H1 (cell line): ENCODE measurements around the gene NEDD4L. TPM values are rescaled to one million over a fixed set of nuclear protein-coding genes. Genes with fewer than 3 reads are reported as not detected.

Source experiments
- CTCF ChIA-PET: fragments of 300-600 bp; sonication (Branson Sonifier 250); formaldehyde crosslinking; loops from one replicate; lab custom pipeline; 2021; ENCODE audit not compliant: partially characterized antibody; lab: Charles Lee
- POLR2A ChIA-PET: fragments of 300-600 bp; sonication (Branson Sonifier 250); formaldehyde crosslinking; loops from one replicate; lab custom pipeline; 2021; ENCODE audit warnings: inconsistent platforms; ENCODE audit not compliant: partially characterized antibody; lab: Charles Lee
- DNase-seq, 2 experiments: peaks; one replicate each; pipeline versions ENCODE4 v3.0.0 to v3.0.0-alpha.2; 2010 to 2022; ENCODE audit warnings: low spot score in 2 of 2, low read depth in 1 of 2, mixed read lengths in 1 of 2
- FAIRE-seq: peaks from 2 replicates; lab custom pipeline; 2011; peaks lifted over from hg19 to GRCh38; lab: Jason Lieb, UNC
- H2AFZ ChIP-seq: 2 replicates; pipeline ENCODE4 v1.8.1; 2012; ENCODE audit warnings: low read length, inconsistent platforms
- H2AK5ac ChIP-seq: 2 replicates; pipeline ENCODE4 v1.6.1; 2013; ENCODE audit warnings: low read depth, low read length
- H2BK120ac ChIP-seq: replicated peaks from 2 replicates; pipeline ENCODE3; 2013; ENCODE audit warnings: low read depth, low read length, inconsistent platforms
- H2BK12ac ChIP-seq: 2 replicates; pipeline ENCODE4 v1.6.1; 2013; ENCODE audit warnings: low read depth, low read length
- H2BK15ac ChIP-seq: 2 replicates; pipeline ENCODE4 v1.6.1; 2013; ENCODE audit warnings: low read length
- H2BK20ac ChIP-seq: 2 replicates; pipeline ENCODE4 v1.6.1; 2013; ENCODE audit warnings: low read length
- H2BK5ac ChIP-seq: 2 replicates; pipeline ENCODE4 v1.6.1; 2013; ENCODE audit warnings: low read depth, low read length
- H3K14ac ChIP-seq: 2 replicates; pipeline ENCODE4 v1.6.1; 2013; ENCODE audit warnings: inconsistent platforms; ENCODE audit not compliant: insufficient read length
- H3K18ac ChIP-seq: 2 replicates; pipeline ENCODE4 v1.6.1; 2013; ENCODE audit warnings: low read length; ENCODE audit errors: extremely low read depth
- H3K23ac ChIP-seq: 2 replicates; pipeline ENCODE4 v1.6.1; 2013; ENCODE audit warnings: inconsistent platforms; ENCODE audit not compliant: insufficient read length
- H3K23me2 ChIP-seq: 2 replicates; pipeline ENCODE4 v1.6.1; 2013; ENCODE audit warnings: low read depth, low read length
- H3K27ac ChIP-seq: 2 replicates; pipeline ENCODE4 v1.6.1; 2011; ENCODE audit warnings: low read depth, low read length, inconsistent platforms
- H3K27me3 ChIP-seq, 4 experiments: replicated peaks in 1 of 4; 1 replicate in 1 of 4; 2 replicates in 3 of 4; pipeline versions ENCODE4 v1.6.1 to v1.8.1; 2011 to 2013; ENCODE audit warnings: low read length in 3 of 4, mild to moderate bottlenecking in 3 of 4, inconsistent platforms in 2 of 4, mixed read lengths in 2 of 4, moderate library complexity in 1 of 4; ENCODE audit not compliant: control insufficient read depth in 3 of 4, insufficient read depth in 3 of 4; ENCODE audit errors: extremely low read depth in 1 of 4
- H3K36me3 ChIP-seq, 4 experiments: 2 replicates each; pipeline versions ENCODE4 v1.6.1 to v1.8.1; 2011 to 2013; ENCODE audit warnings: mild to moderate bottlenecking in 4 of 4, low read length in 3 of 4, moderate library complexity in 2 of 4, control low read depth in 1 of 4, inconsistent platforms in 1 of 4; ENCODE audit not compliant: insufficient read depth in 4 of 4, control insufficient read depth in 2 of 4
- H3K4ac ChIP-seq: replicated peaks from 2 replicates; pipeline ENCODE3; 2013; ENCODE audit warnings: low read length, low read depth, mixed read lengths, inconsistent platforms; ENCODE audit not compliant: insufficient read length
- H3K4me1 ChIP-seq, 4 experiments: replicated peaks in 1 of 4; 1 replicate in 1 of 4; 2 replicates in 3 of 4; pipeline versions ENCODE4 v1.6.1 to v1.8.1; 2011 to 2013; ENCODE audit warnings: low read length in 3 of 4, inconsistent platforms in 2 of 4, mixed read lengths in 1 of 4; ENCODE audit not compliant: insufficient read depth in 4 of 4, control insufficient read depth in 3 of 4
- H3K4me2 ChIP-seq, 2 experiments: 2 replicates each; pipeline versions ENCODE4 v1.6.1 to v1.8.1; 2011 to 2013; ENCODE audit warnings: low read depth in 2 of 2, low read length in 2 of 2, control low read depth in 1 of 2, inconsistent platforms in 1 of 2, mild to moderate bottlenecking in 1 of 2; ENCODE audit not compliant: insufficient read depth in 1 of 2
- H3K4me3 ChIP-seq, 4 experiments: fragments of 200-600, 300-600 bp in 1 of 4; sonication (generic), shearing (Covaris generic), sonication (Bioruptor Twin) in 1 of 4; 2 replicates each; pipeline versions ENCODE4 v1.5.1 to v1.8.1; 2011 to 2016; ENCODE audit warnings: low read length in 4 of 4, low read depth in 3 of 4, control low read depth in 2 of 4, inconsistent platforms in 2 of 4, mild to moderate bottlenecking in 2 of 4, mixed read lengths in 1 of 4, moderate library complexity in 1 of 4; ENCODE audit not compliant: insufficient read depth in 2 of 4; ENCODE audit errors: extremely low read depth in 1 of 4
- H3K56ac ChIP-seq: replicated peaks from 2 replicates; pipeline ENCODE3; 2013; ENCODE audit warnings: low read depth, mild to moderate bottlenecking, mixed read lengths, low read length, inconsistent platforms; ENCODE audit not compliant: insufficient read length
- H3K79me1 ChIP-seq: 2 replicates; pipeline ENCODE4 v1.6.1; 2013; ENCODE audit warnings: low read depth, low read length, control low read depth
- H3K79me2 ChIP-seq, 2 experiments: 2 replicates each; pipeline versions ENCODE4 v1.6.1 to v1.8.1; 2012 to 2013; ENCODE audit warnings: low read length in 2 of 2, mild to moderate bottlenecking in 2 of 2, inconsistent platforms in 1 of 2; ENCODE audit not compliant: insufficient read depth in 2 of 2, control insufficient read depth in 1 of 2
- H3K9ac ChIP-seq, 4 experiments: replicated peaks in 1 of 4; 1 replicate in 1 of 4; 2 replicates in 3 of 4; pipeline versions ENCODE4 v1.6.1 to v1.8.1; 2011 to 2013; ENCODE audit warnings: low read depth in 3 of 4, low read length in 3 of 4, control low read depth in 2 of 4, mild to moderate bottlenecking in 2 of 4, moderate library complexity in 2 of 4, inconsistent platforms in 1 of 4; ENCODE audit errors: extremely low read depth in 1 of 4
- H3K9me3 ChIP-seq, 2 experiments: 2 replicates each; pipeline versions ENCODE4 v1.6.1 to v1.8.1; 2012 to 2013; ENCODE audit warnings: mild to moderate bottlenecking in 2 of 2, moderate library complexity in 2 of 2, control low read depth in 1 of 2, inconsistent platforms in 1 of 2, low read depth in 1 of 2, low read length in 1 of 2, mixed read lengths in 1 of 2; ENCODE audit not compliant: insufficient read depth in 2 of 2
- H4K20me1 ChIP-seq, 2 experiments: replicated peaks in 1 of 2; 2 replicates each; pipeline versions ENCODE3 to v1.8.1; 2011 to 2013; ENCODE audit warnings: inconsistent platforms in 2 of 2, low read length in 2 of 2, mild to moderate bottlenecking in 1 of 2; ENCODE audit not compliant: insufficient read depth in 2 of 2, control insufficient read depth in 1 of 2
- H4K5ac ChIP-seq: 2 replicates; pipeline ENCODE4 v1.6.1; 2013; ENCODE audit warnings: low read length, low read depth, mixed read lengths, inconsistent platforms; ENCODE audit not compliant: insufficient read length
- H4K8ac ChIP-seq: 2 replicates; pipeline ENCODE4 v1.8.0; 2013; ENCODE audit warnings: mild to moderate bottlenecking, moderate library complexity, low read length, inconsistent platforms; ENCODE audit not compliant: insufficient read depth; ENCODE audit errors: extremely low read depth
- H4K91ac ChIP-seq: replicated peaks from 2 replicates; pipeline ENCODE3; 2013; ENCODE audit warnings: low read length, mixed read lengths, inconsistent platforms; ENCODE audit not compliant: insufficient read length
- CTCF ChIP-seq, 3 experiments: IDR thresholded peaks; 1 replicate in 2 of 3; 2 replicates in 1 of 3; pipeline versions ENCODE4 v1.5.1 to v1.6.1; 2011; ENCODE audit warnings: low read length in 3 of 3, mild to moderate bottlenecking in 3 of 3, inconsistent platforms in 2 of 3, low read depth in 1 of 3, moderate library complexity in 1 of 3; ENCODE audit not compliant: insufficient read depth in 1 of 3; ENCODE audit errors: control extremely low read depth in 1 of 3
- HDAC2 ChIP-seq, 2 experiments: fragments of 300-600 bp in 1 of 2; sonication (generic) in 1 of 2; IDR thresholded peaks; 2 replicates each; pipeline ENCODE4 v1.6.1; 2011 to 2012; ENCODE audit warnings: low read depth in 2 of 2, low read length in 2 of 2, mild to moderate bottlenecking in 2 of 2, moderate library complexity in 2 of 2, borderline replicate concordance in 1 of 2, inconsistent platforms in 1 of 2
- RAD21 ChIP-seq, 2 experiments: IDR thresholded peaks in 1 of 2; conservative IDR thresholded peaks in 1 of 2; 2 replicates each; pipeline ENCODE4 v1.6.1; 2011; ENCODE audit warnings: low read depth in 2 of 2, low read length in 2 of 2, improper control_type of control experiment in 1 of 2, inconsistent platforms in 1 of 2, mild to moderate bottlenecking in 1 of 2, moderate library complexity in 1 of 2
- RBBP5 ChIP-seq: IDR thresholded peaks from 2 replicates; pipeline ENCODE4 v1.7.1; 2012; ENCODE audit warnings: low read depth, mild to moderate bottlenecking, inconsistent platforms, low read length, moderate library complexity, borderline replicate concordance
- TAF7 ChIP-seq: optimal IDR thresholded peaks from 2 replicates; pipeline ENCODE3; 2011; ENCODE audit warnings: low read depth, mild to moderate bottlenecking, inconsistent platforms, low read length, moderate library complexity, borderline replicate concordance
- TEAD4 ChIP-seq: IDR thresholded peaks from 2 replicates; pipeline ENCODE4 v1.6.1; 2012; ENCODE audit warnings: low read depth, low read length, inconsistent platforms, mixed read lengths
- YY1 ChIP-seq: IDR thresholded peaks from 2 replicates; pipeline ENCODE4 v1.6.1; 2011; ENCODE audit warnings: low read depth, mild to moderate bottlenecking, low read length
- WGBS, 2 experiments: shearing (Covaris generic) in 1 of 2; methylation state at CpG; one replicate each; pipeline versions ENCODE4 v1.1.6 to v1.1.7; 2013 to 2015; ENCODE audit warnings: low lambda C conversion rate in 2 of 2, mixed read lengths in 2 of 2, inconsistent platforms in 1 of 2, low coverage in 1 of 2, missing lambda C conversion rate in 1 of 2; ENCODE audit not compliant: insufficient replicate concordance in 2 of 2, insufficient coverage in 1 of 2, insufficient read length in 1 of 2; ENCODE audit errors: extremely low coverage in 1 of 2, missing lambda C conversion rate in 1 of 2; 5-methylcytosine and 5-hydroxymethylcytosine counted together
- polyA plus RNA-seq, 7 experiments: library from polyadenylated mRNA; depleted of rRNA in 3 of 7; stranded (reverse) in 5 of 7; unstranded in 2 of 7; fragments of >200 nt in 5 of 7; fragments of 200-250 nt in 2 of 7; gene quantifications; 1 replicate in 5 of 7; 2 replicates in 1 of 7; 4 replicates in 1 of 7; pipeline versions ENCODE4 v1.2.1 to v1.2.3, GENCODE V29; 2011 to 2013; ENCODE audit warnings: missing spikeins in 2 of 7, mixed read lengths in 2 of 7
- total RNA-seq: library from RNA; stranded (reverse); fragmentation: NEBNext Ultra II Directional; extraction: Animal tissue kit (Norgen Biotek cat#: 25700); gene quantifications from 2 replicates; pipeline ENCODE4 v1.2.1, GENCODE V29; 2021

The NEDD4L gene
- total and polyA plus RNA-seq, 2 of the 8 experiments (the other 6 are each of a cell fraction or from before 2014, with no cell fraction given) = 37.3 to 69.8 TPM

- H3K23ac ChIP-seq = no peak overlapping the region
- no peak overlapping the region for H3K4ac ChIP-seq
- H3K9me3 ChIP-seq = no peaks in the 10 kb centered on the region
- FAIRE-seq = no peak
- CTCF ChIA-PET = interaction anchor here (0.6 to 4.8 kb wide), 20 partner anchors 8 to 272 kb away, joined by 3 to 23 read pairs (median 4); partner anchors contain the start of gene NEDD4L
- H4K5ac ChIP-seq = no peak overlapping the region
- no peak overlapping the region for H4K91ac ChIP-seq
- WGBS, 2 experiments = 93% methylated on average over 2 of the region's 2 CpGs; no CpG with 5 or more reads in 1 of the 2 experiments
- no peak overlapping the region for H2AK5ac ChIP-seq
- TF ChIP-seq YY1 (no peak), RBBP5 (no peak), HDAC2 (IDR thresholded peaks at IDR 0.05; ENCODE audit: borderline replicate concordance in 1 of 2, low read depth in 2 of 2, low read length in 2 of 2) (no peak), TEAD4 (0 out of 2 replicates have a peak, but pooled peaks have one; percentile 71), TAF7 (no peak), RAD21 (IDR thresholded peaks at IDR 0.05 in 1 of 2, conservative IDR thresholded peaks at IDR 0.05 in 1 of 2; ENCODE audit: low read depth in 2 of 2, low read length in 2 of 2) (peak in 1 of 2 experiments; percentile 25; a peak in 1 of 4 replicates), CTCF (IDR thresholded peaks at IDR 0.05; ENCODE audit: control extremely low read depth in 1 of 3, insufficient read depth in 1 of 3, low read depth in 1 of 3, low read length in 3 of 3) (peak in 1 of 3 experiments; percentile 13; a peak in 1 of 4 replicates)
- peaks cover 4 to 8% (median 6%) of the 10 kb centered on the region in 4 experiments; a peak in 4 of 7 replicates for H3K4me1 ChIP-seq
- H3K4me2 ChIP-seq = no peak overlapping the region
- H2AFZ ChIP-seq = no peak overlapping the region
- no peak overlapping the region for H2BK12ac ChIP-seq
- peaks cover 4 to 53% of the 10 kb centered on the region in 2 experiments; a peak in 3 of 4 replicates for H3K79me2 ChIP-seq
- H3K27ac ChIP-seq = no peak overlapping the region
- no peak overlapping the region for H3K4me3 ChIP-seq
- no peaks in the 10 kb centered on the region for H3K27me3 ChIP-seq
- H3K9ac ChIP-seq = no peak overlapping the region
- no peak overlapping the region for H3K14ac ChIP-seq
- H2BK20ac ChIP-seq = no peak overlapping the region
- H2BK120ac ChIP-seq = no peak overlapping the region
- no peaks in the 10 kb centered on the region for H3K36me3 ChIP-seq
- no peak for DNase-seq
- H2BK5ac ChIP-seq = no peak overlapping the region
- peaks cover 5% of the 10 kb centered on the region; the same call in 1 of the 2 replicates for H3K79me1 ChIP-seq
- no peak overlapping the region for H2BK15ac ChIP-seq
- H4K20me1 ChIP-seq = peaks cover 7 to 11% of the 10 kb centered on the region in 2 experiments
- no peak overlapping the region for H3K18ac ChIP-seq
- no peak overlapping the region for H4K8ac ChIP-seq
- no peaks in the 10 kb centered on the region for H3K23me2 ChIP-seq
- POLR2A ChIA-PET = interaction anchor here (0.7 to 1.4 kb wide), 3 partner anchors 10 to 22 kb away, joined by 3 to 4 read pairs (median 3); no protein-coding TSS in a partner anchor
- H3K56ac ChIP-seq = no peak overlapping the region
Observed at GRCh38 chr18:58067601-58068000, 23.6 kb downstream of the NEDD4L start.
